ENCODE results near the gene MINDY4.

DNA sequence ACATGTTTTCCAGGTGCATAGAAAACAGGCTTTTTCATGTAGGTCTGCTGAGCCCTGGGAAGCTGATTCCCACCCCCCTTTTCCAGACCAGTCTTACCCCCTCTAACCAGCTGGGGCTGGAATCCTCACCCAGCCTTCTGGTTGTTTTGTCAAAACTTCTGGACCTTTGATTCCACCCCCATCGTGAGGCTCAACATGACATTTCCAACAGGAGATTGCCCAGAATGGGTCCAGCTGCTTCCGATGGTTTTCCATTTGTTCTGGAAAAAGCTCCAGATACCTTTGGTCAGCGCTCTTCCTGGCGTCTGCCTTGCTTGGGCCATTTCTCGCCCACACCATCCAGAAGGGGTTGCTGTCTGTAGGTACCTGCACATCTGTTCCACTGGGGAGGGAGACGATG, 41.5 kb downstream of the MINDY4 start:
- TF ChIP-seq NR2C2 (CRISPR knock-in tag; IDR thresholded peaks at IDR 0.05) = no peak
- no peak for TF ChIP-seq JUN (CRISPR knock-in tag; IDR thresholded peaks at IDR 0.05)
- TF ChIP-seq, protein P1, sequence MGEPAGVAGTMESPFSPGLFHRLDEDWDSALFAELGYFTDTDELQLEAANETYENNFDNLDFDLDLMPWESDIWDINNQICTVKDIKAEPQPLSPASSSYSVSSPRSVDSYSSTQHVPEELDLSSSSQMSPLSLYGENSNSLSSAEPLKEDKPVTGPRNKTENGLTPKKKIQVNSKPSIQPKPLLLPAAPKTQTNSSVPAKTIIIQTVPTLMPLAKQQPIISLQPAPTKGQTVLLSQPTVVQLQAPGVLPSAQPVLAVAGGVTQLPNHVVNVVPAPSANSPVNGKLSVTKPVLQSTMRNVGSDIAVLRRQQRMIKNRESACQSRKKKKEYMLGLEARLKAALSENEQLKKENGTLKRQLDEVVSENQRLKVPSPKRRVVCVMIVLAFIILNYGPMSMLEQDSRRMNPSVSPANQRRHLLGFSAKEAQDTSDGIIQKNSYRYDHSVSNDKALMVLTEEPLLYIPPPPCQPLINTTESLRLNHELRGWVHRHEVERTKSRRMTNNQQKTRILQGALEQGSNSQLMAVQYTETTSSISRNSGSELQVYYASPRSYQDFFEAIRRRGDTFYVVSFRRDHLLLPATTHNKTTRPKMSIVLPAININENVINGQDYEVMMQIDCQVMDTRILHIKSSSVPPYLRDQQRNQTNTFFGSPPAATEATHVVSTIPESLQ (CRISPR knock-in tag; IDR thresholded peaks at IDR 0.05) = no peak
- TF ChIP-seq, protein P2, sequence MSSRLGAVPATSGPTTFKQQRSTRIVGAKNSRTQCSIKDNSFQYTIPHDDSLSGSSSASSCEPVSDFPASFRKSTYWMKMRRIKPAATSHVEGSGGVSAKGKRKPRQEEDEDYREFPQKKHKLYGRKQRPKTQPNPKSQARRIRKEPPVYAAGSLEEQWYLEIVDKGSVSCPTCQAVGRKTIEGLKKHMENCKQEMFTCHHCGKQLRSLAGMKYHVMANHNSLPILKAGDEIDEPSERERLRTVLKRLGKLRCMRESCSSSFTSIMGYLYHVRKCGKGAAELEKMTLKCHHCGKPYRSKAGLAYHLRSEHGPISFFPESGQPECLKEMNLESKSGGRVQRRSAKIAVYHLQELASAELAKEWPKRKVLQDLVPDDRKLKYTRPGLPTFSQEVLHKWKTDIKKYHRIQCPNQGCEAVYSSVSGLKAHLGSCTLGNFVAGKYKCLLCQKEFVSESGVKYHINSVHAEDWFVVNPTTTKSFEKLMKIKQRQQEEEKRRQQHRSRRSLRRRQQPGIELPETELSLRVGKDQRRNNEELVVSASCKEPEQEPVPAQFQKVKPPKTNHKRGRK (CRISPR knock-in tag; IDR thresholded peaks at IDR 0.05; ENCODE audit: borderline replicate concordance) = no peak
- TF ChIP-seq, protein P3, sequence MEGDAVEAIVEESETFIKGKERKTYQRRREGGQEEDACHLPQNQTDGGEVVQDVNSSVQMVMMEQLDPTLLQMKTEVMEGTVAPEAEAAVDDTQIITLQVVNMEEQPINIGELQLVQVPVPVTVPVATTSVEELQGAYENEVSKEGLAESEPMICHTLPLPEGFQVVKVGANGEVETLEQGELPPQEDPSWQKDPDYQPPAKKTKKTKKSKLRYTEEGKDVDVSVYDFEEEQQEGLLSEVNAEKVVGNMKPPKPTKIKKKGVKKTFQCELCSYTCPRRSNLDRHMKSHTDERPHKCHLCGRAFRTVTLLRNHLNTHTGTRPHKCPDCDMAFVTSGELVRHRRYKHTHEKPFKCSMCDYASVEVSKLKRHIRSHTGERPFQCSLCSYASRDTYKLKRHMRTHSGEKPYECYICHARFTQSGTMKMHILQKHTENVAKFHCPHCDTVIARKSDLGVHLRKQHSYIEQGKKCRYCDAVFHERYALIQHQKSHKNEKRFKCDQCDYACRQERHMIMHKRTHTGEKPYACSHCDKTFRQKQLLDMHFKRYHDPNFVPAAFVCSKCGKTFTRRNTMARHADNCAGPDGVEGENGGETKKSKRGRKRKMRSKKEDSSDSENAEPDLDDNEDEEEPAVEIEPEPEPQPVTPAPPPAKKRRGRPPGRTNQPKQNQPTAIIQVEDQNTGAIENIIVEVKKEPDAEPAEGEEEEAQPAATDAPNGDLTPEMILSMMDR (IDR thresholded peaks at IDR 0.05) = no peak
- no peak for TF ChIP-seq CREB1 (CRISPR knock-in tag; IDR thresholded peaks at IDR 0.05)
- TF ChIP-seq, protein P4, sequence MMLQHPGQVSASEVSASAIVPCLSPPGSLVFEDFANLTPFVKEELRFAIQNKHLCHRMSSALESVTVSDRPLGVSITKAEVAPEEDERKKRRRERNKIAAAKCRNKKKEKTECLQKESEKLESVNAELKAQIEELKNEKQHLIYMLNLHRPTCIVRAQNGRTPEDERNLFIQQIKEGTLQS (CRISPR knock-in tag; conservative IDR thresholded peaks at IDR 0.05) = no peak
- TF ChIP-seq, protein P5, sequence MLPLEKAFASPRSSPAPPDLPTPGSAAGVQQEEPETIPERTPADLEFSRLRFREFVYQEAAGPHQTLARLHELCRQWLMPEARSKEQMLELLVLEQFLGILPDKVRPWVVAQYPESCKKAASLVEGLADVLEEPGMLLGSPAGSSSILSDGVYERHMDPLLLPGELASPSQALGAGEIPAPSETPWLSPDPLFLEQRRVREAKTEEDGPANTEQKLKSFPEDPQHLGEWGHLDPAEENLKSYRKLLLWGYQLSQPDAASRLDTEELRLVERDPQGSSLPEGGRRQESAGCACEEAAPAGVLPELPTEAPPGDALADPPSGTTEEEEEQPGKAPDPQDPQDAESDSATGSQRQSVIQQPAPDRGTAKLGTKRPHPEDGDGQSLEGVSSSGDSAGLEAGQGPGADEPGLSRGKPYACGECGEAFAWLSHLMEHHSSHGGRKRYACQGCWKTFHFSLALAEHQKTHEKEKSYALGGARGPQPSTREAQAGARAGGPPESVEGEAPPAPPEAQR (CRISPR knock-in tag; IDR thresholded peaks at IDR 0.05) = no peak
- TF ChIP-seq, protein P6, sequence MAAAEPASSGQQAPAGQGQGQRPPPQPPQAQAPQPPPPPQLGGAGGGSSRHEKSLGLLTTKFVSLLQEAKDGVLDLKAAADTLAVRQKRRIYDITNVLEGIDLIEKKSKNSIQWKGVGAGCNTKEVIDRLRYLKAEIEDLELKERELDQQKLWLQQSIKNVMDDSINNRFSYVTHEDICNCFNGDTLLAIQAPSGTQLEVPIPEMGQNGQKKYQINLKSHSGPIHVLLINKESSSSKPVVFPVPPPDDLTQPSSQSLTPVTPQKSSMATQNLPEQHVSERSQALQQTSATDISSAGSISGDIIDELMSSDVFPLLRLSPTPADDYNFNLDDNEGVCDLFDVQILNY (CRISPR knock-in tag; IDR thresholded peaks at IDR 0.05) = no peak
- TF ChIP-seq TP53 (CRISPR knock-in tag; IDR thresholded peaks at IDR 0.05) = no peak
- TF ChIP-seq, protein P7, sequence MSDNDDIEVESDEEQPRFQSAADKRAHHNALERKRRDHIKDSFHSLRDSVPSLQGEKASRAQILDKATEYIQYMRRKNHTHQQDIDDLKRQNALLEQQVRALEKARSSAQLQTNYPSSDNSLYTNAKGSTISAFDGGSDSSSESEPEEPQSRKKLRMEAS (CRISPR knock-in tag; IDR thresholded peaks at IDR 0.05) = no peak

Data from WTC11 (cell line).